ENCODE results near the gene DIABLO.
A peak's percentile ranks its signal among the peaks of the same experiment; 100 is the strongest.
"Not testable (repeated sequence)": the region's sequence is repeated elsewhere in the genome, so short reads cannot be mapped to it uniquely, and the experiment has no call there.

Gene DIABLO

GRCh38 chr12:122203301-122204166, 22.3 kb downstream of the DIABLO start, which contains the start of gene B3GNT4:
B3GNT4 (plus strand) TSS chr12:122203709; CDS start chr12:122204619, 910 bp downstream.
- Mint-ChIP-seq H3K36me3 (no peaks in the 10 kb centered on the region), H3K4me1 (ENCODE audit: low read depth) (peaks cover 18% of the 10 kb centered on the region), H3K9me3 (ENCODE audit: low read depth) (no peaks in the 10 kb centered on the region), H3K27me3 (peaks cover 2% of the 10 kb centered on the region), H3K27ac (no peak within 1 kb of the TSS), H3K4me3 (peak within 1 kb of the TSS; percentile 87)

GRCh38 chr12:122202811-122203210, 23.0 kb downstream of the DIABLO start:
- not testable (repeated sequence) for H3K27me3 Mint-ChIP-seq; H3K9me3 Mint-ChIP-seq (ENCODE audit: low read depth); H3K27ac Mint-ChIP-seq; H3K36me3 Mint-ChIP-seq
- H3K4me3 Mint-ChIP-seq = peak overlapping the region; percentile 80
- peaks cover 18% of the 10 kb centered on the region for H3K4me1 Mint-ChIP-seq (ENCODE audit: low read depth)

GRCh38 chr12:122202017-122202416, 23.8 kb downstream of the DIABLO start:
- no peaks in the 10 kb centered on the region for H3K9me3 Mint-ChIP-seq (ENCODE audit: low read depth)
- peaks cover 6% of the 10 kb centered on the region for H3K27me3 Mint-ChIP-seq
- no peak overlapping the region for H3K4me3 Mint-ChIP-seq
- no peaks in the 10 kb centered on the region for H3K36me3 Mint-ChIP-seq
- peaks cover 18% of the 10 kb centered on the region for H3K4me1 Mint-ChIP-seq (ENCODE audit: low read depth)
- no peak overlapping the region for H3K27ac Mint-ChIP-seq

- peaks cover 9% of the 10 kb centered on the region for H3K27me3 Mint-ChIP-seq
- no peaks in the 10 kb centered on the region for H3K9me3 Mint-ChIP-seq (ENCODE audit: low read depth)
- H3K27ac Mint-ChIP-seq = no peak overlapping the region
- no peak overlapping the region for H3K4me3 Mint-ChIP-seq
- H3K4me1 Mint-ChIP-seq (ENCODE audit: low read depth) = peaks cover 18% of the 10 kb centered on the region
- H3K36me3 Mint-ChIP-seq = no peaks in the 10 kb centered on the region
These were observed 24.5 kb downstream of the DIABLO start for GRCh38 chr12:122201381-122201780.

- H3K27ac Mint-ChIP-seq = no peak overlapping the region
These were observed 25.2 kb downstream of the DIABLO start for GRCh38 chr12:122200541-122201175.

GRCh38 chr12:122199484-122200355, 26.1 kb downstream of the DIABLO start:
- Mint-ChIP-seq H3K4me3 (no peak overlapping the region), H3K4me1 (ENCODE audit: low read depth) (peaks cover 13% of the 10 kb centered on the region), H3K36me3 (no peaks in the 10 kb centered on the region), H3K27ac (no peak overlapping the region), H3K9me3 (ENCODE audit: low read depth) (peaks cover 3% of the 10 kb centered on the region), H3K27me3 (peaks cover 7% of the 10 kb centered on the region)

More at GRCh38 chr12:122200541-122201175, 25.2 kb downstream of the DIABLO start:
- peaks cover 9% of the 10 kb centered on the region for H3K27me3 Mint-ChIP-seq
- H3K9me3 Mint-ChIP-seq (ENCODE audit: low read depth) = peaks cover under 1% of the 10 kb centered on the region
- H3K36me3 Mint-ChIP-seq = no peaks in the 10 kb centered on the region
- H3K4me3 Mint-ChIP-seq = no peak overlapping the region
- peaks cover 18% of the 10 kb centered on the region for H3K4me1 Mint-ChIP-seq (ENCODE audit: low read depth)

GRCh38 chr12:122197612-122197966, 28.3 kb downstream of the DIABLO start:
- Mint-ChIP-seq H3K4me3 (no peak overlapping the region), H3K27me3 (peaks cover 7% of the 10 kb centered on the region), H3K27ac (no peak overlapping the region), H3K36me3 (no peaks in the 10 kb centered on the region), H3K4me1 (ENCODE audit: low read depth) (peaks cover 3% of the 10 kb centered on the region), H3K9me3 (ENCODE audit: low read depth) (peaks cover 3% of the 10 kb centered on the region)

GRCh38 chr12:122195405-122195804, 30.4 kb downstream of the DIABLO start:
- no peaks in the 10 kb centered on the region for H3K4me1 Mint-ChIP-seq (ENCODE audit: low read depth)
- H3K36me3 Mint-ChIP-seq = no peaks in the 10 kb centered on the region
- H3K9me3 Mint-ChIP-seq (ENCODE audit: low read depth) = peaks cover 3% of the 10 kb centered on the region
- H3K27ac Mint-ChIP-seq = no peak overlapping the region
- peaks cover 7% of the 10 kb centered on the region for H3K27me3 Mint-ChIP-seq
- no peak overlapping the region for H3K4me3 Mint-ChIP-seq

- peaks cover 7% of the 10 kb centered on the region for H3K27me3 Mint-ChIP-seq
- H3K27ac Mint-ChIP-seq = no peak overlapping the region
- no peak overlapping the region for H3K4me3 Mint-ChIP-seq
- peaks cover 3% of the 10 kb centered on the region for H3K9me3 Mint-ChIP-seq (ENCODE audit: low read depth)
- H3K36me3 Mint-ChIP-seq = no peaks in the 10 kb centered on the region
- no peaks in the 10 kb centered on the region for H3K4me1 Mint-ChIP-seq (ENCODE audit: low read depth)
These were observed 31.0 kb downstream of the DIABLO start for GRCh38 chr12:122194804-122195203.

- Mint-ChIP-seq H3K9me3 (ENCODE audit: low read depth) (peaks cover 3% of the 10 kb centered on the region), H3K4me3 (no peak overlapping the region)
These were observed 33.4 kb downstream of the DIABLO start for GRCh38 chr12:122192441-122192840.

GRCh38 chr12:122190842-122191668, 34.8 kb downstream of the DIABLO start:
- Mint-ChIP-seq H3K4me3 (no peak overlapping the region), H3K27ac (no peak overlapping the region), H3K27me3 (no peaks in the 10 kb centered on the region), H3K9me3 (ENCODE audit: low read depth) (peaks cover 3% of the 10 kb centered on the region), H3K4me1 (ENCODE audit: low read depth) (no peaks in the 10 kb centered on the region), H3K36me3 (no peaks in the 10 kb centered on the region)

More at GRCh38 chr12:122192441-122192840, 33.4 kb downstream of the DIABLO start:
- peaks cover 3% of the 10 kb centered on the region for H3K27me3 Mint-ChIP-seq
- no peaks in the 10 kb centered on the region for H3K36me3 Mint-ChIP-seq
- H3K27ac Mint-ChIP-seq = no peak overlapping the region
- H3K4me1 Mint-ChIP-seq (ENCODE audit: low read depth) = no peaks in the 10 kb centered on the region

- Mint-ChIP-seq H3K36me3 (no peaks in the 10 kb centered on the region), H3K27ac (no peak overlapping the region), H3K27me3 (no peaks in the 10 kb centered on the region), H3K4me1 (ENCODE audit: low read depth) (no peaks in the 10 kb centered on the region), H3K4me3 (no peak overlapping the region), H3K9me3 (ENCODE audit: low read depth) (no peaks in the 10 kb centered on the region)
These were observed 36.0 kb downstream of the DIABLO start for GRCh38 chr12:122189626-122190475.

GRCh38 chr12:122187466-122187865, 38.4 kb downstream of the DIABLO start:
- H3K4me1 Mint-ChIP-seq (ENCODE audit: low read depth) = peaks cover 6% of the 10 kb centered on the region
- no peak overlapping the region for H3K4me3 Mint-ChIP-seq
- H3K27ac Mint-ChIP-seq = no peak overlapping the region
- H3K36me3 Mint-ChIP-seq = no peaks in the 10 kb centered on the region
- H3K9me3 Mint-ChIP-seq (ENCODE audit: low read depth) = no peaks in the 10 kb centered on the region
- H3K27me3 Mint-ChIP-seq = no peaks in the 10 kb centered on the region

Measured in activated naive CD8-positive, alpha-beta T cell (primary cell).